Head of caudate nucleus (tissue), 42 donors: ENCODE measurements around the gene RAB24.
"Not testable (repeated sequence)": the region's sequence is repeated elsewhere in the genome, so short reads cannot be mapped to it uniquely, and the experiment has no call there.

Experiments used
- DNase-seq, 42 donors: peaks; one replicate each; pipeline versions ENCODE4 v3.0.0 to v3.0.0-alpha.2; 2020 to 2021; ENCODE audit warnings: mixed read lengths in 7 of 42
- intact Hi-C: fragments of 100-400 bp; cut with DNase I; formaldehyde crosslinking; loops from one replicate; pipeline ENCODE4 v1.15.0; 2022

Gene RAB24

GRCh38 chr5:177314376-177315342 is 11.1 kb upstream of the RAB24 start:
- intact Hi-C loops, result no loop called here
- no peak for DNase-seq

GRCh38 chr5:177313561-177314259 is 10.2 kb upstream of the RAB24 start:
- intact Hi-C loops, result no loop called here
- no peak for DNase-seq

GRCh38 chr5:177312649-177313181 is 9.2 kb upstream of the RAB24 start:
- DNase-seq, result peak in 1 of 42 donors; percentile 18
- intact Hi-C loops, result no loop called here

- intact Hi-C loops, result no loop called here
- DNase-seq, result peak; percentile 89 to 98 (median 96)
Measured at GRCh38 chr5:177311723-177312648, 8.5 kb upstream of the RAB24 start, which contains the start of gene MXD3. MXD3 (minus strand) TSS chr5:177311898; CDS start chr5:177311830, 68 bp downstream.

- intact Hi-C loops, result no loop called here
- DNase-seq, result no peak
Measured at GRCh38 chr5:177311392-177311722, 7.8 kb upstream of the RAB24 start.

GRCh38 chr5:177310757-177311391 is 7.4 kb upstream of the RAB24 start:
- intact Hi-C loops, result no loop called here
- peak in 2 of 42 donors; percentile 13 to 36 for DNase-seq

GRCh38 chr5:177310332-177310731 is 6.8 kb upstream of the RAB24 start:
- intact Hi-C loops, result no loop called here
- DNase-seq, result peak in 1 of 42 donors; percentile 42

GRCh38 chr5:177309351-177310191 is 6.1 kb upstream of the RAB24 start:
- intact Hi-C loops, result no loop called here
- DNase-seq, result peak in 36 of 42 donors; percentile 39 to 80 (median 62)

- intact Hi-C loops, result no loop called here
Measured at GRCh38 chr5:177308740-177309139, 5.2 kb upstream of the RAB24 start.

GRCh38 chr5:177307544-177308363 is 4.2 kb upstream of the RAB24 start:
- intact Hi-C loops, result no loop called here
- peak in 1 of 42 donors; percentile 41 for DNase-seq

More at GRCh38 chr5:177308740-177309139, 5.2 kb upstream of the RAB24 start:
- no peak for DNase-seq

- intact Hi-C loops, result no loop called here
- peak in 3 of 42 donors; percentile 25 to 35 (median 28) for DNase-seq
Measured at GRCh38 chr5:177306674-177307543, 3.4 kb upstream of the RAB24 start.

- intact Hi-C loops, DNase-seq: not testable (repeated sequence)
Measured at GRCh38 chr5:177306103-177306640, 2.7 kb upstream of the RAB24 start.

GRCh38 chr5:177304392-177305119 is 1.0 kb upstream of the RAB24 start:
- peak in 1 of 42 donors; percentile 39 for DNase-seq
- intact Hi-C loops, result loop anchor here (5.0 kb wide), 1 partner anchor 192 kb away; no protein-coding TSS in a partner anchor

- DNase-seq, result peak in 3 of 42 donors; percentile 29 to 45 (median 33)
- intact Hi-C loops, result loop anchor here (5.0 kb wide), 1 partner anchor 192 kb away; no protein-coding TSS in a partner anchor
Measured at GRCh38 chr5:177303925-177304391, 439 bp upstream of the RAB24 start.
